CD4-positive, alpha-beta T cell treated with Interleukin-12 subunit alpha and Interleukin-12 subunit beta, for 1 hour (primary cell): ENCODE measurements around the gene ADAMTS17.

Source experiments
- DNase-seq: peaks from one replicate; pipeline ENCODE4 v3.0.0-alpha.2; 2020

ADAMTS17 gene

GRCh38 chr15:100218434-100218833 is 123.3 kb downstream of the ADAMTS17 start:
- DNase-seq = no peak

- no peak for DNase-seq
Measured at GRCh38 chr15:100216182-100216581, 125.6 kb downstream of the ADAMTS17 start.

GRCh38 chr15:100215843-100216169 is 126.0 kb downstream of the ADAMTS17 start:
- DNase-seq = no peak

- DNase-seq = no peak
Measured at GRCh38 chr15:100215031-100215842, 126.5 kb downstream of the ADAMTS17 start.

GRCh38 chr15:100211855-100212850 is 129.6 kb downstream of the ADAMTS17 start:
- no peak for DNase-seq

- DNase-seq = no peak
Measured at GRCh38 chr15:100210338-100210737, 131.4 kb downstream of the ADAMTS17 start.

- DNase-seq = no peak
Measured at GRCh38 chr15:100208921-100209603, 132.7 kb downstream of the ADAMTS17 start.

- no peak for DNase-seq
Measured at GRCh38 chr15:100207053-100207452, 134.7 kb downstream of the ADAMTS17 start.

GRCh38 chr15:100206643-100207042 is 135.1 kb downstream of the ADAMTS17 start:
- DNase-seq = no peak

GRCh38 chr15:100205549-100206295 is 136.1 kb downstream of the ADAMTS17 start:
- no peak for DNase-seq

GRCh38 chr15:100204771-100205170 is 137.0 kb downstream of the ADAMTS17 start:
- no peak for DNase-seq

GRCh38 chr15:100204211-100204610 is 137.6 kb downstream of the ADAMTS17 start:
- DNase-seq = no peak

GRCh38 chr15:100202309-100202960 is 139.3 kb downstream of the ADAMTS17 start:
- DNase-seq = no peak

- DNase-seq = peak; percentile 5
Measured at GRCh38 chr15:100201376-100202280, 140.1 kb downstream of the ADAMTS17 start.

GRCh38 chr15:100200287-100200880 is 141.4 kb downstream of the ADAMTS17 start:
- no peak for DNase-seq

- no peak for DNase-seq
Measured at GRCh38 chr15:100199711-100200286, 142.0 kb downstream of the ADAMTS17 start.

GRCh38 chr15:100198442-100198841 is 143.3 kb downstream of the ADAMTS17 start:
- DNase-seq = no peak

- DNase-seq = no peak
Measured at GRCh38 chr15:100196326-100197058, 145.3 kb downstream of the ADAMTS17 start.

- DNase-seq = no peak
Measured at GRCh38 chr15:100194996-100195395, 146.8 kb downstream of the ADAMTS17 start.
